HEK293 (cell line): ENCODE data around the gene ZSWIM2.

Experiments used
- BCL11B ChIP-seq: fragments of 450-650 bp; formaldehyde crosslinking; IDR thresholded peaks from 2 replicates; pipeline ENCODE4 v1.5.1; 2016; ENCODE audit warnings: low read depth, missing biosample characterization, missing genetic modification characterization
- GLI2 ChIP-seq: fragments of 450-650 bp; formaldehyde crosslinking; IDR thresholded peaks from 2 replicates; pipeline ENCODE4; 2017; ENCODE audit warnings: missing biosample characterization, missing genetic modification characterization, low read depth, borderline replicate concordance
- GLI4 ChIP-seq: fragments of 450-650 bp; formaldehyde crosslinking; IDR thresholded peaks from 2 replicates; pipeline ENCODE4 v1.5.1; 2016; ENCODE audit warnings: missing biosample characterization, missing genetic modification characterization
- GLIS2 ChIP-seq: fragments of 450-650 bp; formaldehyde crosslinking; IDR thresholded peaks from 2 replicates; pipeline ENCODE4 v1.5.1; 2016; ENCODE audit warnings: missing biosample characterization, missing genetic modification characterization
- KLF1 ChIP-seq: fragments of 450-650 bp; formaldehyde crosslinking; IDR thresholded peaks from 2 replicates; pipeline ENCODE4 v1.5.1; 2016; ENCODE audit warnings: missing biosample characterization, missing genetic modification characterization
- KLF8 ChIP-seq: fragments of 450-650 bp; formaldehyde crosslinking; IDR thresholded peaks from 2 replicates; pipeline ENCODE4 v1.5.1; 2016; ENCODE audit warnings: missing biosample characterization, missing genetic modification characterization
- KLF9 ChIP-seq: fragments of 450-650 bp; formaldehyde crosslinking; IDR thresholded peaks from 2 replicates; pipeline ENCODE4 v1.5.1; 2016; ENCODE audit warnings: missing biosample characterization, missing genetic modification characterization, low read depth
- SCRT1 ChIP-seq: fragments of 450-650 bp; formaldehyde crosslinking; IDR thresholded peaks from 2 replicates; pipeline ENCODE4 v1.5.1; 2016; ENCODE audit warnings: missing biosample characterization, missing genetic modification characterization, borderline replicate concordance
- TRIM28 ChIP-seq: IDR thresholded peaks from 2 replicates; pipeline ENCODE4 v1.6.1; 2011; ENCODE audit warnings: low read length, control low read depth, borderline replicate concordance
- ZEB2 ChIP-seq: fragments of 450-650 bp; formaldehyde crosslinking; IDR thresholded peaks from 2 replicates; pipeline ENCODE4 v1.5.1; 2016; ENCODE audit warnings: missing biosample characterization, missing genetic modification characterization
- ZFP3 ChIP-seq: fragments of 450-650 bp; formaldehyde crosslinking; IDR thresholded peaks from 2 replicates; pipeline ENCODE4 v1.5.1; 2016; ENCODE audit warnings: low read depth, missing biosample characterization, missing genetic modification characterization
- ZFP37 ChIP-seq: fragments of 450-650 bp; formaldehyde crosslinking; IDR thresholded peaks from 2 replicates; pipeline ENCODE4 v1.5.1; 2016; ENCODE audit warnings: missing biosample characterization, missing genetic modification characterization
- ZNF112 ChIP-seq: fragments of 450-650 bp; formaldehyde crosslinking; IDR thresholded peaks from 2 replicates; pipeline ENCODE4 v1.5.0; 2017; ENCODE audit warnings: missing biosample characterization, missing genetic modification characterization
- ZNF157 ChIP-seq: fragments of 450-650 bp; formaldehyde crosslinking; IDR thresholded peaks from 2 replicates; pipeline ENCODE4 v1.5.1; 2016; ENCODE audit warnings: missing biosample characterization, missing genetic modification characterization
- ZNF174 ChIP-seq: fragments of 450-650 bp; formaldehyde crosslinking; IDR thresholded peaks from 2 replicates; pipeline ENCODE4 v1.5.0; 2017; ENCODE audit warnings: missing biosample characterization, mild to moderate bottlenecking, missing genetic modification characterization
- ZNF184 ChIP-seq: fragments of 450-650 bp; IDR thresholded peaks from 2 replicates; pipeline ENCODE4 v1.5.1; 2018; ENCODE audit warnings: missing biosample characterization, mild to moderate bottlenecking, missing genetic modification characterization
- ZNF211 ChIP-seq: fragments of 450-650 bp; formaldehyde crosslinking; IDR thresholded peaks from 2 replicates; pipeline ENCODE4 v1.5.1; 2016; ENCODE audit warnings: low read depth, missing biosample characterization, missing genetic modification characterization
- ZNF341 ChIP-seq: fragments of 450-650 bp; formaldehyde crosslinking; IDR thresholded peaks from 2 replicates; pipeline ENCODE4; 2016; ENCODE audit warnings: low read depth, missing biosample characterization, missing genetic modification characterization
- ZNF391 ChIP-seq: fragments of 450-650 bp; formaldehyde crosslinking; IDR thresholded peaks from 2 replicates; pipeline ENCODE4 v1.5.1; 2016; ENCODE audit warnings: low read depth, missing biosample characterization, missing genetic modification characterization, borderline replicate concordance
- ZNF416 ChIP-seq: fragments of 450-650 bp; formaldehyde crosslinking; IDR thresholded peaks from 2 replicates; pipeline ENCODE4 v1.5.1; 2016; ENCODE audit warnings: missing biosample characterization, missing genetic modification characterization
- ZNF561 ChIP-seq: fragments of 450-650 bp; IDR thresholded peaks from 2 replicates; pipeline ENCODE4 v1.5.1; 2018; ENCODE audit warnings: missing biosample characterization, missing genetic modification characterization, borderline replicate concordance
- ZNF624 ChIP-seq: fragments of 450-650 bp; formaldehyde crosslinking; IDR thresholded peaks from 2 replicates; pipeline ENCODE4 v1.5.1; 2017; ENCODE audit warnings: missing biosample characterization, missing genetic modification characterization
- TF ChIP-seq, protein P1 (sequence below): fragments of 450-650 bp; formaldehyde crosslinking; IDR thresholded peaks from 2 replicates; pipeline ENCODE4 v1.5.1; 2016; ENCODE audit warnings: missing biosample characterization, missing genetic modification characterization
- TF ChIP-seq, protein P2 (sequence below): fragments of 450-650 bp; formaldehyde crosslinking; IDR thresholded peaks from 2 replicates; pipeline ENCODE4 v1.5.1; 2016; ENCODE audit warnings: missing biosample characterization, missing genetic modification characterization, low read depth
- TF ChIP-seq, protein P3 (sequence below): fragments of 450-650 bp; formaldehyde crosslinking; IDR thresholded peaks from 2 replicates; pipeline ENCODE4 v1.5.1; 2016; ENCODE audit warnings: missing biosample characterization, missing genetic modification characterization, borderline replicate concordance
- TF ChIP-seq, protein P4 (sequence below): fragments of 450-650 bp; formaldehyde crosslinking; IDR thresholded peaks from 2 replicates; pipeline ENCODE4 v1.5.1; 2016; ENCODE audit warnings: missing biosample characterization, missing genetic modification characterization
- TF ChIP-seq, protein P5 (sequence below): fragments of 450-650 bp; formaldehyde crosslinking; IDR thresholded peaks from 2 replicates; pipeline ENCODE4 v1.5.1; 2017; ENCODE audit warnings: missing biosample characterization, missing genetic modification characterization
- TF ChIP-seq, protein P6 (sequence below): fragments of 450-650 bp; formaldehyde crosslinking; IDR thresholded peaks from 2 replicates; pipeline ENCODE4 v1.5.1; 2016; ENCODE audit warnings: missing biosample characterization, missing genetic modification characterization
- TF ChIP-seq, protein P7 (sequence below): fragments of 450-650 bp; formaldehyde crosslinking; IDR thresholded peaks from 2 replicates; pipeline ENCODE4 v1.5.1; 2016; ENCODE audit warnings: missing biosample characterization, missing genetic modification characterization

The ZSWIM2 gene

DNA sequence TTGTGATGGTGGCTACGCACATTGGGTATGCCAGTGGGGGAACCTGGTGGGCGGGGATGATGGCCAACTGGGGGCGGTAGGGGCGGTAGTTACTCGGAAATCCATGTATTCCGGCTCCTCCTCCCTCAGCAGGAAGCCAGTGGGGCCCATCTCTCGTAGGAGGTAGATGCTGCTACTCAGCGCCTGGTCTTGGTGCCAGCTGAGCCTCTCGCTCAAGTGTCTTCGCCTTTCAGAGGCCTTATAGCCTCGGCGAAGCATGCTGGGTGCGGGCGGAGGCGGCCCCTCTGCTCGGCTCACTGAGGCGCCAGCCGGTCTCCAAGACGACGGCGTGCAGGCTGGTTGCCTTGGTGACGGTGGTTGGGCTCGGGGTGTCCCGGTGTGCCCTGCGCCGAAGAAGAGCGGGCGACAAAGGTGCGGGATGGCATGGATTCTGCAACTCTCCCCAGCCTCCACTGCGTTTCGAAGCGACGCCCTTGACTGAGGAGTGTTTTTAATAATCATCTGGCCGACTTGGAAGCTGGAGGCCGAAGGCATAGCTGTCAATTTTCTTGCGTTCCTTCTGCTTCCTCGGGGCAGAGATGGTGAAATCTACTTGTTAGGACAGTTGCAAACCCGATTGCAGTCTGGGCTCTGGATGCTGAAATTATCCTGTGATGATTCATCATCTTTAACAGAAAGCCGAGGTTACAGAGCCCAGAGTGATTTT, at the start of gene ZSWIM2 (continued):
- TF ChIP-seq, protein P1, sequence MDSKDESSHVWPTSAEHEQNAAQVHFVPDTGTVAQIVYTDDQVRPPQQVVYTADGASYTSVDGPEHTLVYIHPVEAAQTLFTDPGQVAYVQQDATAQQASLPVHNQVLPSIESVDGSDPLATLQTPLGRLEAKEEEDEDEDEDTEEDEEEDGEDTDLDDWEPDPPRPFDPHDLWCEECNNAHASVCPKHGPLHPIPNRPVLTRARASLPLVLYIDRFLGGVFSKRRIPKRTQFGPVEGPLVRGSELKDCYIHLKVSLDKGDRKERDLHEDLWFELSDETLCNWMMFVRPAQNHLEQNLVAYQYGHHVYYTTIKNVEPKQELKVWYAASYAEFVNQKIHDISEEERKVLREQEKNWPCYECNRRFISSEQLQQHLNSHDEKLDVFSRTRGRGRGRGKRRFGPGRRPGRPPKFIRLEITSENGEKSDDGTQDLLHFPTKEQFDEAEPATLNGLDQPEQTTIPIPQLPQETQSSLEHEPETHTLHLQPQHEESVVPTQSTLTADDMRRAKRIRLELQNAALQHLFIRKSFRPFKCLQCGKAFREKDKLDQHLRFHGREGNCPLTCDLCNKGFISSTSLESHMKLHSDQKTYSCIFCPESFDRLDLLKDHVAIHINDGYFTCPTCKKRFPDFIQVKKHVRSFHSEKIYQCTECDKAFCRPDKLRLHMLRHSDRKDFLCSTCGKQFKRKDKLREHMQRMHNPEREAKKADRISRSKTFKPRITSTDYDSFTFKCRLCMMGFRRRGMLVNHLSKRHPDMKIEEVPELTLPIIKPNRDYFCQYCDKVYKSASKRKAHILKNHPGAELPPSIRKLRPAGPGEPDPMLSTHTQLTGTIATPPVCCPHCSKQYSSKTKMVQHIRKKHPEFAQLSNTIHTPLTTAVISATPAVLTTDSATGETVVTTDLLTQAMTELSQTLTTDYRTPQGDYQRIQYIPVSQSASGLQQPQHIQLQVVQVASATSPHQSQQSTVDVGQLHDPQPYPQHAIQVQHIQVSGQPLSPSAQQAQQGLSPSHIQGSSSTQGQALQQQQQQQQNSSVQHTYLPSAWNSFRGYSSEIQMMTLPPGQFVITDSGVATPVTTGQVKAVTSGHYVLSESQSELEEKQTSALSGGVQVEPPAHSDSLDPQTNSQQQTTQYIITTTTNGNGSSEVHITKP (tag by site-specific recombination): peak; percentile 69
- TF ChIP-seq KLF9 (tag by site-specific recombination): no peak
- TF ChIP-seq, protein P2, sequence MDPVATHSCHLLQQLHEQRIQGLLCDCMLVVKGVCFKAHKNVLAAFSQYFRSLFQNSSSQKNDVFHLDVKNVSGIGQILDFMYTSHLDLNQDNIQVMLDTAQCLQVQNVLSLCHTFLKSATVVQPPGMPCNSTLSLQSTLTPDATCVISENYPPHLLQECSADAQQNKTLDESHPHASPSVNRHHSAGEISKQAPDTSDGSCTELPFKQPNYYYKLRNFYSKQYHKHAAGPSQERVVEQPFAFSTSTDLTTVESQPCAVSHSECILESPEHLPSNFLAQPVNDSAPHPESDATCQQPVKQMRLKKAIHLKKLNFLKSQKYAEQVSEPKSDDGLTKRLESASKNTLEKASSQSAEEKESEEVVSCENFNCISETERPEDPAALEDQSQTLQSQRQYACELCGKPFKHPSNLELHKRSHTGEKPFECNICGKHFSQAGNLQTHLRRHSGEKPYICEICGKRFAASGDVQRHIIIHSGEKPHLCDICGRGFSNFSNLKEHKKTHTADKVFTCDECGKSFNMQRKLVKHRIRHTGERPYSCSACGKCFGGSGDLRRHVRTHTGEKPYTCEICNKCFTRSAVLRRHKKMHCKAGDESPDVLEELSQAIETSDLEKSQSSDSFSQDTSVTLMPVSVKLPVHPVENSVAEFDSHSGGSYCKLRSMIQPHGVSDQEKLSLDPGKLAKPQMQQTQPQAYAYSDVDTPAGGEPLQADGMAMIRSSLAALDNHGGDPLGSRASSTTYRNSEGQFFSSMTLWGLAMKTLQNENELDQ (tag by site-specific recombination): no peak
- no peak for TF ChIP-seq ZNF157 (tag by site-specific recombination)
- TF ChIP-seq BCL11B (tag by site-specific recombination): no peak
- TF ChIP-seq, protein P3, sequence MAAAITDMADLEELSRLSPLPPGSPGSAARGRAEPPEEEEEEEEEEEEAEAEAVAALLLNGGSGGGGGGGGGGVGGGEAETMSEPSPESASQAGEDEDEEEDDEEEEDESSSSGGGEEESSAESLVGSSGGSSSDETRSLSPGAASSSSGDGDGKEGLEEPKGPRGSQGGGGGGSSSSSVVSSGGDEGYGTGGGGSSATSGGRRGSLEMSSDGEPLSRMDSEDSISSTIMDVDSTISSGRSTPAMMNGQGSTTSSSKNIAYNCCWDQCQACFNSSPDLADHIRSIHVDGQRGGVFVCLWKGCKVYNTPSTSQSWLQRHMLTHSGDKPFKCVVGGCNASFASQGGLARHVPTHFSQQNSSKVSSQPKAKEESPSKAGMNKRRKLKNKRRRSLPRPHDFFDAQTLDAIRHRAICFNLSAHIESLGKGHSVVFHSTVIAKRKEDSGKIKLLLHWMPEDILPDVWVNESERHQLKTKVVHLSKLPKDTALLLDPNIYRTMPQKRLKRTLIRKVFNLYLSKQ (tag by site-specific recombination): no peak
- TF ChIP-seq GLI4 (tag by site-specific recombination): no peak
- no peak for TF ChIP-seq ZNF184 (tag by site-specific recombination)
- no peak for TF ChIP-seq SCRT1 (tag by site-specific recombination)
- TF ChIP-seq, protein P4, sequence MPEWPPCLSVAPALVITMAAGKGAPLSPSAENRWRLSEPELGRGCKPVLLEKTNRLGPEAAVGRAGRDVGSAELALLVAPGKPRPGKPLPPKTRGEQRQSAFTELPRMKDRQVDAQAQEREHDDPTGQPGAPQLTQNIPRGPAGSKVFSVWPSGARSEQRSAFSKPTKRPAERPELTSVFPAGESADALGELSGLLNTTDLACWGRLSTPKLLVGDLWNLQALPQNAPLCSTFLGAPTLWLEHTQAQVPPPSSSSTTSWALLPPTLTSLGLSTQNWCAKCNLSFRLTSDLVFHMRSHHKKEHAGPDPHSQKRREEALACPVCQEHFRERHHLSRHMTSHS: no peak
- no peak for TF ChIP-seq KLF1
- TF ChIP-seq ZNF624 (tag by site-specific recombination): no peak
- TF ChIP-seq KLF8 (tag by site-specific recombination): 0 out of 2 replicates have a peak, but pooled peaks have one; percentile 26
- TF ChIP-seq ZFP3 (tag by site-specific recombination): no peak
- no peak for TF ChIP-seq ZEB2 (tag by site-specific recombination)
- no peak for TF ChIP-seq ZNF391
- peak; percentile 76 for TF ChIP-seq GLIS2 (tag by site-specific recombination)
- TF ChIP-seq ZNF416: no peak
- TF ChIP-seq, protein P5, sequence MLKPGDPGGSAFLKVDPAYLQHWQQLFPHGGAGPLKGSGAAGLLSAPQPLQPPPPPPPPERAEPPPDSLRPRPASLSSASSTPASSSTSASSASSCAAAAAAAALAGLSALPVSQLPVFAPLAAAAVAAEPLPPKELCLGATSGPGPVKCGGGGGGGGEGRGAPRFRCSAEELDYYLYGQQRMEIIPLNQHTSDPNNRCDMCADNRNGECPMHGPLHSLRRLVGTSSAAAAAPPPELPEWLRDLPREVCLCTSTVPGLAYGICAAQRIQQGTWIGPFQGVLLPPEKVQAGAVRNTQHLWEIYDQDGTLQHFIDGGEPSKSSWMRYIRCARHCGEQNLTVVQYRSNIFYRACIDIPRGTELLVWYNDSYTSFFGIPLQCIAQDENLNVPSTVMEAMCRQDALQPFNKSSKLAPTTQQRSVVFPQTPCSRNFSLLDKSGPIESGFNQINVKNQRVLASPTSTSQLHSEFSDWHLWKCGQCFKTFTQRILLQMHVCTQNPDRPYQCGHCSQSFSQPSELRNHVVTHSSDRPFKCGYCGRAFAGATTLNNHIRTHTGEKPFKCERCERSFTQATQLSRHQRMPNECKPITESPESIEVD (tag by site-specific recombination): no peak
- TF ChIP-seq ZNF174 (tag by site-specific recombination): no peak
- TF ChIP-seq, protein P6, sequence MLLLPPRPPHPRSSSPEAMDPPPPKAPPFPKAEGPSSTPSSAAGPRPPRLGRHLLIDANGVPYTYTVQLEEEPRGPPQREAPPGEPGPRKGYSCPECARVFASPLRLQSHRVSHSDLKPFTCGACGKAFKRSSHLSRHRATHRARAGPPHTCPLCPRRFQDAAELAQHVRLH: no peak
- no peak for TF ChIP-seq ZNF211 (tag by site-specific recombination)
- TF ChIP-seq, protein P7, sequence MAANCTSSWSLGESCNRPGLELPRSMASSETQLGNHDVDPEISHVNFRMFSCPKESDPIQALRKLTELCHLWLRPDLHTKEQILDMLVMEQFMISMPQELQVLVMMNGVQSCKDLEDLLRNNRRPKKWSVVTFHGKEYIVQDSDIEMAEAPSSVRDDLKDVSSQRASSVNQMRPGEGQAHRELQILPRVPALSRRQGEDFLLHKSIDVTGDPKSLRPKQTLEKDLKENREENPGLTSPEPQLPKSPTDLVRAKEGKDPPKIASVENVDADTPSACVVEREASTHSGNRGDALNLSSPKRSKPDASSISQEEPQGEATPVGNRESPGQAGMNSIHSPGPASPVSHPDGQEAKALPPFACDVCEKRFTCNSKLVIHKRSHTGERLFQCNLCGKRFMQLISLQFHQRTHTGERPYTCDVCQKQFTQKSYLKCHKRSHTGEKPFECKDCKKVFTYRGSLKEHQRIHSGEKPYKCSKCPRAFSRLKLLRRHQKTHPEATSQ (tag by site-specific recombination): no peak
- no peak for TF ChIP-seq GLI2
- peak; percentile 49; the same call in 1 of the 2 replicates for TF ChIP-seq ZNF341
- TF ChIP-seq TRIM28: no peak
- TF ChIP-seq ZFP37 (tag by site-specific recombination): no peak
- no peak for TF ChIP-seq ZNF112 (tag by site-specific recombination)
- TF ChIP-seq ZNF561 (tag by site-specific recombination): no peak
